ENCODE results near the gene IGFL1.
"Not testable (repeated sequence)": the region's sequence is repeated elsewhere in the genome, so short reads cannot be mapped to it uniquely, and the experiment has no call there.

IGFL1 gene

DNA sequence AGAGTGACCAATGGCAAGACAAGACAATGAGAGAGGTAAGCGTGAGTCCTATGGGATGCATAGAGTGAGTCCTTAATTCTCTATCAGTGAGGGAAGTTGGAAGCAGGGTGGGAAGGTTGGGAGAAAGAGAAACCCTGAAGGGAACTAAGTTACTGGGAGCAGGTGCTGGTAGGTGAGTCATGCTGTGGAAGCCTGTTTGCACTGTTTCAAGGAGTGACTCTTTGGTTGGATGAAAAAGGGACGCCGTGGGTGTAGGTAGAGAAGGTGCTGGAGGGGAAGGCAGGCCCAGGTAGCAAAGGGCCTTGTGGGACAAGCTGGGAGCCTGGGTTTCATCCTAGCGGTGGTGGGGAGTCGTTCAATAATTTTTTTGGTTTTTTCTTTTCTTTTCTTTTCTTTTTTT lies 21.9 kb downstream of the IGFL1 start:
- TF ChIP-seq ZFX (IDR thresholded peaks at IDR 0.05; ENCODE audit: borderline replicate concordance) = no peak
- TF ChIP-seq, protein P1, sequence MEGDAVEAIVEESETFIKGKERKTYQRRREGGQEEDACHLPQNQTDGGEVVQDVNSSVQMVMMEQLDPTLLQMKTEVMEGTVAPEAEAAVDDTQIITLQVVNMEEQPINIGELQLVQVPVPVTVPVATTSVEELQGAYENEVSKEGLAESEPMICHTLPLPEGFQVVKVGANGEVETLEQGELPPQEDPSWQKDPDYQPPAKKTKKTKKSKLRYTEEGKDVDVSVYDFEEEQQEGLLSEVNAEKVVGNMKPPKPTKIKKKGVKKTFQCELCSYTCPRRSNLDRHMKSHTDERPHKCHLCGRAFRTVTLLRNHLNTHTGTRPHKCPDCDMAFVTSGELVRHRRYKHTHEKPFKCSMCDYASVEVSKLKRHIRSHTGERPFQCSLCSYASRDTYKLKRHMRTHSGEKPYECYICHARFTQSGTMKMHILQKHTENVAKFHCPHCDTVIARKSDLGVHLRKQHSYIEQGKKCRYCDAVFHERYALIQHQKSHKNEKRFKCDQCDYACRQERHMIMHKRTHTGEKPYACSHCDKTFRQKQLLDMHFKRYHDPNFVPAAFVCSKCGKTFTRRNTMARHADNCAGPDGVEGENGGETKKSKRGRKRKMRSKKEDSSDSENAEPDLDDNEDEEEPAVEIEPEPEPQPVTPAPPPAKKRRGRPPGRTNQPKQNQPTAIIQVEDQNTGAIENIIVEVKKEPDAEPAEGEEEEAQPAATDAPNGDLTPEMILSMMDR (IDR thresholded peaks at IDR 0.05) = no peak
- no peak overlapping the region for H3K27ac ChIP-seq

DNA sequence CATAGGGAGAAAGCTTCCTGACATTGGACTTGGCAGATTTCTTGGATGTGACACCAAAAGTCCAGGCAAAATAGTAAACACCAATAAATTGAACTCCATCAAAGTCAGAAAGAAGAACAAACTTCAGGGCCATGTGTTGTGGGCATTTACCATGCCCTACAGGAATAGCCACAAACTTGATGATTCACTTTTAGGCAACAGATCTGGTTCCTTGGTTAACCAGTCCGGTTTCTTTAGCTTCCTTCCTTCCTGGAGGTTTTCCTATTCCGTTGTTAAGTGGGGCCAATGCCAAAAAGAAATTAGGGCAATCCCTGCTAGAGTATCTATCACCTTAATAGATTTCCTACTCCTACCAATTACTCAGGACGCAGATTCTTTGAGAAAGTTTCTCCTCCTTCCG lies 25.2 kb downstream of the IGFL1 start:
- no peak overlapping the region for H3K27ac ChIP-seq
- no peak for TF ChIP-seq ZFX (IDR thresholded peaks at IDR 0.05; ENCODE audit: borderline replicate concordance)
- TF ChIP-seq, protein P1 (IDR thresholded peaks at IDR 0.05) = no peak

DNA sequence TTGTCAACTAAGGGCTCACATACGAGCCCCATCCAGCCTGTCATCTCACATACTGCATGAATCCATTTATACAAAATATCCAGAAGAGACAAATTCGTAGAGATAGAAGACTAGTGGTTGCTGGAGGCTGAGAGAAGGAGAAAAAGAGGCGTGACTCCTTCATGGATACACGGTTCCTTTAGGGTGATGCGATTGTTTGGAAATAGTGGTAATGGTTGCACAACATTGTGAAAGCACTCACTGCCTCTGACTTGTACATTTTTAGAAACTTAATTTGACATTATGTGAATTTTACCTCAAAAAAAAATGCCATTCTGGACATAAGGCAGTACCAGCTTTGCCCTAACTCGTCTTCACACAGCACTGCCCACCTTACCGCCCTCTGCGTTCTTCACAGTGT lies 27.3 kb downstream of the IGFL1 start:
- TF ChIP-seq, protein P1 (IDR thresholded peaks at IDR 0.05) = no peak
- no peak for TF ChIP-seq ZFX (IDR thresholded peaks at IDR 0.05; ENCODE audit: borderline replicate concordance)

DNA sequence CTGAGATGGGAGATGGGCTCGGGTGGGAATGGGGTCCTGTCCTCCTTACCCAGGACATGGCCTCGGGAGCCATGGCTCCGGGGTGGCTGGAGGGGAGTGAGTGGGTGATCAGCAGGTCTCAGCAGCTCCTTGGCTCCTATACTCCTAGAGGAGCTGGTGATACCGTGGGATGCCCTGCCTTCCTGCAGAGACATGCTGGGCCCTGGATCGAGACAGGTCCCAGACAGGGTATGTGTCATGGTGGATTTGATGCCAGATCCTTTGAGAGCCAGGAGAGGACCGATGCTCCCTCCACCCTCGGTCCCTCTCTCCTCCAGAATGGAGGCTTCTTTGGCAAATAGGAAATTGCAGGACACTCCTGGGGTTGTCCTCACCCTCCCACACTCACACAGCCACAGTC lies 32.0 kb downstream of the IGFL1 start:
- not testable (repeated sequence) for H3K27ac ChIP-seq

More for the DNA sequence above, 27.3 kb downstream of the IGFL1 start:
- H3K27ac ChIP-seq = no peak overlapping the region

DNA sequence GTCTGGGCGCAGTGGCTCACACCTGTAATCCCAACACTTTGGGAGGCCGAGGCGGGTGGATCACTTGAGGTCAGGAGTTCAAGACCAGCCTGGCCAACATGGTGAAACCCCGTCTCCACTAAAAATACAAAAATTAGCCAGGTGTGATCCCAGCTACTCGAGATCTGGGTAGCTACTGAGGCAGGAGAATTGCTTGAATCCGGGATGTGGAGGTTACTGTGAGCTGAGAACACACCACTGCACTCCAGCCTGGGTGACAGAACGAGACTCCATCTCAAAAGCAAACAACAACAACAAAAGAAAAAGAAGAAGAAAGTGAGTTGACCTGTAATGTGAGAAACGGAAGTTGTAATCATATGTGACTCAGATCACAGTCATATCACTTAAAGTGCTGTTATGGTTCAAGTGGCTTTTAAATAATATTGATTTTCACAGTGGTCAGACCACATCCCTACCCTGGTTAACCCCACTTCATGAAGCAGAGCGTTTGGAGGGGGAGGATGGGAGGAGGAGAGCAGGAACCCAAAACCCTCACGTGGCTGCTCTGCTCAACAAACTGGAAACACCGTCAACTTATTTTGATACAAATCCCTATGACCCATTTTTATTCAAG lies 33.2 kb downstream of the IGFL1 start:
- not testable (repeated sequence) for H3K27ac ChIP-seq

DNA sequence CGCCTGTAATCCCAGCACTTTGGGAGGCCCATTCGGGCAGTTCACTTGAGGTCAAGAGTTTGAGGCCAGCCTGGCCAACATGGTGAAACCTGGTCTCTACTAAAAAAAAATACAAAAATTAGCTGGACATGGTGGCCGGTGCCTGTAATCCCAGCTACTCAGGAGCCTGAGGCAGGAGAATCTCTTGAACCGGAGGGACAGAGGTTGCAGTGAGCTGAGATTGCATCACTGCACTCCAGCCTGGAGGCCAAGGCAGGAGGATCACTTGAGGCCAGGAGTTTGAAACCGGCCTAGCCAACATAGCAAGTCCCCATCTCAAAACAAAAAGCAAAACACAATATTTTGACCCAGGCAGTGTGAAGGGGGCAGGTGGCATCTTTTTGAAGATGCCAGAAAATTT lies 35.3 kb downstream of the IGFL1 start:
- not testable (repeated sequence) for H3K27ac ChIP-seq

DNA sequence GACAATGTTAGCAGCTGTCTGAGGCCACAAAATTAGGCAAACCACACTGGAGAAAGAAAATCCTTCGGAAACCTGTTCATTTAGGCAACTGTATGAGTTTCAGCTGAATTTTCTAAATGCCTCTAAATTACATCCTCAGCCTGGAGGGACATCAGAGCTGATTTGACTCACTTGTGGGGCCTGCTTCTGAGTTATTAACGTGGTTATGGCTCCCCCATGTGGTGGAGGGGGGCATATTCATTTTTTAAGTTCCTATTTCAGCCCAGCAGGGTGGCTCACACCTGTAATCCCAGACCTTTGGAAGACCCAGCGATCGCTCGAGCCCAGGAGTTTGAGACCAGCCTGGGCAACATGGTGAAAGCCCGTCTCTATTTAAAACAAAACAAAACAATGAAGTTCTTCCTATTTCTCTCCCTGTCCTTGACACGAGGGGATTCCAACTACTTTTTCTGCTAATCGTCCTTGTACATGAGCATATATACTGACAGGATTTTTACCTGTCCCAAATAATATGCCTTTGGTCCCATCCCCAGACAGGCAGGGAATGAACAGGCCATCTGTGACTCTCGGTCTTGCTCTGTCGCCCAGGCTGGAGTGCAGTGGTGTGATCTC lies 35.8 kb downstream of the IGFL1 start:
- TF ChIP-seq ZFX (IDR thresholded peaks at IDR 0.05; ENCODE audit: borderline replicate concordance) = no peak
- TF ChIP-seq, protein P1 (IDR thresholded peaks at IDR 0.05) = peak; percentile 85
- H3K27ac ChIP-seq = no peak overlapping the region

- no peak for TF ChIP-seq ZFX (IDR thresholded peaks at IDR 0.05; ENCODE audit: borderline replicate concordance)
- TF ChIP-seq, protein P1 (IDR thresholded peaks at IDR 0.05) = no peak
- no peak overlapping the region for H3K27ac ChIP-seq
Measured at GRCh38 chr19:46269101-46269500, 39.6 kb downstream of the IGFL1 start.

DNA sequence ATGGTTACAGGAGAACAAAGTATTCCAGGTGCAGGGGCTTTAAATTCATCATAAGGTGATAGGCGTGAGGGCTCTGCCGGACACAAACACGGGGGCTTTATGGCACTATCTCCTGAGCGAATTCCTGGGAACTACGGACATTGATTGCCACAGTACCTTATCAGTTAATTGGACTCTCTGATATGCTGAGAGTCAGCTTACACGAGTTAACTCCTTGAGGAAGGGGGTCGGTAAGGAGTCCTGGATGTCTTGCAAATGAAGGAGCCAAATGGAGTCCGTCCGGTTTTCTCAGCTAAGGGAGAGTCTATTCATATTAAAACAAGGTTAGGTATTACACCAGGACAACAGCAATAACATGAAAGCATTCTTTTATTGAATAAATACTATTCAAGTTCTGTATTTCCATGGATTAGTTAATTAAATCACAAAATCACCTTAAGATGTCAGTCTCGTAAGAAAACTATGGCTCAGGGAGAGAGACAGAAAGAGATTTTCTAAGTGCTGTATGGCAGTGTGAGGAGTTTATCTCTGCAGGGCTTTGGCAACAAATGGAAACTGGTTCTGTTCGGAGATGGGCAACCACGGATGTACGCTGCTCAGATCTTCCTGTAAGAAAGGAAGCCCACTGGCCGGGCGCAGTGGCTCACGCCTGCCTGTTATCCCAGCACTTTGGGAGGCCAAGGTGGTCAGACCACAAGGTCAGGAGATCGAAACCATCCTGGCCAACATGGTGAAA lies 41.1 kb downstream of the IGFL1 start:
- no peak for TF ChIP-seq ZFX (IDR thresholded peaks at IDR 0.05; ENCODE audit: borderline replicate concordance)
- TF ChIP-seq, protein P1 (IDR thresholded peaks at IDR 0.05) = no peak
- H3K27ac ChIP-seq = no peak overlapping the region
